Measurements from ENCODE around the gene LUZP1.

Gene LUZP1

DNA sequence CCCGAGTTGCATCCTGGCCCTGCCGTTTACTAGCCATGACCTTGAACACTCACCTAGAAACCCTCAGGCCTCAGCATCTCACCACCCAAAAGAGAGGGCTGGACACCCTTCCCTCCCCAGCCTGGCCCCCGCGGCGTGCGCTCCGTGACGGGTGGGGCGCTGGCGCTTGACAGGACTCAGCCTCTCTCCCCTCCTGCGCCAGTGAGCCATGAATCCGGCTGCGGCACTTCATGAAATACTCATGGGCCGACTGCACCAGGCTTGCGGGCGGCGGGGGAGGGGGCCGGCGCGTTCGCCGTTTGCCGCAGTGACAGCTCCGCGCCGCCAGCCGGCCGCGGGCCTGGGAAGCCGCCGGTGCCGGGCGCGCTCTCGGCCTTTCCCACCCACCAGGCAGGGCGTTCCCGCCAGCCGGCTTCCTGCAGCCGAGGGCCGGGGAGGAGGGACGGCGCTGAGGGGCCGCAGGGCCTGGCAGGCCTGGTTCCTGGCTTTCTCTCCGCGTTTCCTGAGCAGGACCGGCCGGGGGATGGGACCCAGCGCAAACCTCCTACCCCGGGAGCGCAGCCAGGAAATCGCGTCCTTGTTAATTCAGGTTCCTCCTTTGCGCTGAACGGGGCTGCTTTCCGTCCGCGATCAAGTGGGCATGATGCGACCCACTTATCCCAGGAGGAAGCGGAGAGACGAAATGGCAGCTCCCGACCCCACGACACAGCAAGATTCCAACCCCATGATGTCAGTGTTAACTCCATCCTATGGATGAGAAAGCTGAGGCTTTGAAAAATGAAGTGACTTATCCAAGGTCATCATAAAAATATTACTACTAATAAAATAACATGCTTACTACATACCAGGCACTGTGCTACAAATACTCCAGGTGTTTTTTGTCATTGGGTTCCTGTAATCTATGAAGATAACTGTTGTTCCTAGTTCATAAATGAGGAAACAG lies 9.1 kb upstream of the LUZP1 start:
- peak; percentile 80 for DNase-seq (ENCODE audit: low read depth)
- TF ChIP-seq, protein P1, sequence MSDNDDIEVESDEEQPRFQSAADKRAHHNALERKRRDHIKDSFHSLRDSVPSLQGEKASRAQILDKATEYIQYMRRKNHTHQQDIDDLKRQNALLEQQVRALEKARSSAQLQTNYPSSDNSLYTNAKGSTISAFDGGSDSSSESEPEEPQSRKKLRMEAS (IDR thresholded peaks at IDR 0.05; ENCODE audit: low read depth, low read length): 0 out of 2 replicates have a peak, but pooled peaks have one; percentile 8
- TF ChIP-seq, protein P2, sequence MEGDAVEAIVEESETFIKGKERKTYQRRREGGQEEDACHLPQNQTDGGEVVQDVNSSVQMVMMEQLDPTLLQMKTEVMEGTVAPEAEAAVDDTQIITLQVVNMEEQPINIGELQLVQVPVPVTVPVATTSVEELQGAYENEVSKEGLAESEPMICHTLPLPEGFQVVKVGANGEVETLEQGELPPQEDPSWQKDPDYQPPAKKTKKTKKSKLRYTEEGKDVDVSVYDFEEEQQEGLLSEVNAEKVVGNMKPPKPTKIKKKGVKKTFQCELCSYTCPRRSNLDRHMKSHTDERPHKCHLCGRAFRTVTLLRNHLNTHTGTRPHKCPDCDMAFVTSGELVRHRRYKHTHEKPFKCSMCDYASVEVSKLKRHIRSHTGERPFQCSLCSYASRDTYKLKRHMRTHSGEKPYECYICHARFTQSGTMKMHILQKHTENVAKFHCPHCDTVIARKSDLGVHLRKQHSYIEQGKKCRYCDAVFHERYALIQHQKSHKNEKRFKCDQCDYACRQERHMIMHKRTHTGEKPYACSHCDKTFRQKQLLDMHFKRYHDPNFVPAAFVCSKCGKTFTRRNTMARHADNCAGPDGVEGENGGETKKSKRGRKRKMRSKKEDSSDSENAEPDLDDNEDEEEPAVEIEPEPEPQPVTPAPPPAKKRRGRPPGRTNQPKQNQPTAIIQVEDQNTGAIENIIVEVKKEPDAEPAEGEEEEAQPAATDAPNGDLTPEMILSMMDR (IDR thresholded peaks at IDR 0.05; ENCODE audit: low read depth, low read length): no peak
- H3K4me3 ChIP-seq (ENCODE audit: low read depth, low read length): peak overlapping the region; percentile 38

DNA sequence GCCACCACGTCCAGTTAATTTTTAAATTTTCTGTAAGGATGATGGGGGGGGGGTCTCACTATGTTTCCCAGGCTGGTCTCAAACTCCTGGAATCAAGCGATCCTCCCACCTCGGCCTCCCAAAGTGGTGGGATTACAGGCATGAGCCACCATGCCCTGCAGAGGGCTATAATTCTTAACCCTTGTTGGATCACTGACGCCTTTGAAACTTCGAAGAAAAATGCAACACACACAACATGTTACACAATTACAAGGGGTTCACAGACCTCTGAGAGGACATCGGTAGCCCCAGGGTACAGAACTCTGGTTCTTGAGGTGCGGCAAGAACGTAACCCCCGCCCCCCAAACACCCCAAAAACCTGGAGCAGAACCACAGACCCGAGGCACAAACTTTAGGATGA lies 8.4 kb upstream of the LUZP1 start:
- no peak for TF ChIP-seq POLR2A (IDR thresholded peaks at IDR 0.05; ENCODE audit: extremely low read depth, insufficient read length)
- peak overlapping the region; percentile 38 for H3K4me3 ChIP-seq (ENCODE audit: low read depth, low read length)
- no peak for DNase-seq (ENCODE audit: low read depth)

DNA sequence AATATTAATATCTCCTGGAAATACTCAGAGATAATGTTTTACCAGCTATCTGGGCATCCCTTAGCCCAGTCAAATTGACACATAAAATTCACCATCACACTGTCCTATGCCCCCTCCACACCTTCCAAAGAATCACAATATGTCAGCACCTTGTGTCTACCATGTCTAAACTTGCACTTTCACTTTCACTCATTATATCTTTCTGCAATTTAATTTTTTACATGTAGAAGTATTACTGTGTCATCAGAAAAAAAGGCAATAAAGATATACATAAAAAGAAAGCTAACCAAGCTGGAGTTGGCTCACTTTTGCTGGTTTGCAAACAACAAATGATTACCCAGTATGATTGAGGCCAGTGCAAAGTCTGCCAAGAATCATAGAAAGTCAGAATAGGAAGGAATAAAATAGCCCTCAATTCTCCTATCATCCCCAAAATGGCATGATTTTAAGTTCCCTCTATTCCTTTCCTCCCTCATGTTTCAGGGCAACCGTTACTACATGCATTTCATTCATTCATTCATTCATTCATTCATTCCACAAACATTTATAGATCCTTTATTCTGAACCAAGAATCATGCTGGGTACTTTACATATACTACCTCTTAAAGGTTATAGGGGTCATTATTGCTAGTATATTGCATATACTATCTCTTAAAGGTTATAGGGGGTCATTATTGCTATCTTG lies 5.9 kb upstream of the LUZP1 start:
- no peak for DNase-seq (ENCODE audit: low read depth)
- no peak overlapping the region for H3K4me3 ChIP-seq (ENCODE audit: low read depth, low read length)
- TF ChIP-seq, protein P1 (IDR thresholded peaks at IDR 0.05; ENCODE audit: low read depth, low read length): no peak
- TF ChIP-seq, protein P2 (IDR thresholded peaks at IDR 0.05; ENCODE audit: low read depth, low read length): no peak
- no peak for TF ChIP-seq MYC (IDR thresholded peaks at IDR 0.05; ENCODE audit: low read depth, low read length)
- no peak for TF ChIP-seq POLR2A (IDR thresholded peaks at IDR 0.05; ENCODE audit: extremely low read depth, insufficient read length)

DNA sequence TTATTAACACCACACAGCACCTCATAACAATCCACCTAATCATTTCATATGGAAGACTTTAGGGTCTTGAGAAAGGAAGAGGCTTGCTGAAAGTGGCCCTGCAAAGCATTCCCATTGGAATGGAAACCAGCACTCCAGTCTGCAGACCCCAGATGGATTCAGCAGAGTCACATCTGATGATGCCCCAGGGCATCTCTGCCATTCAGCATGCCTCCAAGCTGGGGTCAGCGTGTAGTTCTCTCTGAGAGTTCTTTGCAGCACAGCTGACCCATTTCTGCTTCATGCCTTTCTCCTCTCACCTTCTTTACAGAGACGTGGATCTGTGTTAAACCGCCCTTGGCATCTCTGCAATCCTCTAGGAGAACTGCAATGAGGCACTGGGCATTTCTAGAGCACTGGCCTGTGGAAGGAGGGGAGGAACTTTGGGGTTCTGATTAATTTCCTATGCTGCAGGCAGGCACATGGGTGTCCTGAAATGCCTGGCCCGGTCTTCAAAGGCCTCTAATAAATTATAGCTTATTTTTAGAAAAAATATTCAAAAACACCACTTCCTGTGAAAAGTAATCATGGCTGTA lies 2.6 kb upstream of the LUZP1 start:
- DNase-seq (ENCODE audit: low read depth): no peak
- no peak overlapping the region for H3K4me3 ChIP-seq (ENCODE audit: low read depth, low read length)
- TF ChIP-seq MYC (IDR thresholded peaks at IDR 0.05; ENCODE audit: low read depth, low read length) (no peak), POLR2A (IDR thresholded peaks at IDR 0.05; ENCODE audit: extremely low read depth, insufficient read length) (no peak)
- TF ChIP-seq, protein P2 (IDR thresholded peaks at IDR 0.05; ENCODE audit: low read depth, low read length): no peak
- TF ChIP-seq, protein P1 (IDR thresholded peaks at IDR 0.05; ENCODE audit: low read depth, low read length): no peak

DNA sequence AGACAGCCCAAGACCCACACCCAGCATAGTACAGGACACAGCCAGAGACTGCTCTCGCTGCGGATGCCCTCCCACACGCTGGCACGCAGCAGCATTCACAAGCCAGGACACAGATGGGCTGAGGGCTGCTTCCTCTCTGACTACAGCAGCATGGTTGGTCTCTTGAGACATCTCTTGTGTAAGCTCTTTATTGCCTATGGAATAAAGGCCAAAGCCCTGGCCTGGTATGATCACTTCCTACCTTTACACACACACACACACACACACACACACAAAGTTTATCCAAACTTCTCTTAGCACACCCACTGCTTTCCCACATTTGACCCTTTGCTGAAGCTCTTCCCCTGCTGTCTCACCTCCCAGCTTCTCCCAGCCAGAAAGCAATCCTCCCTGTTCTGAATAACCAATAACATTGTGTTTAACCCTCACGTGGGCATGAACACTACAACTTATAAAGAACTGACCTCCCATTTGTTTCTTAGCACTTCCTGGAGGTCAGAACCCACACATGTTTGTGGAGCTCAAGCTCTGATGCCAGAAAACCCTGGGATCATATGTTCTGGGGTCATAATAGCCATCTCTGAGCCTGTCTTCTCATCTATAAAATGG lies 1.2 kb upstream of the LUZP1 start:
- TF ChIP-seq MYC (IDR thresholded peaks at IDR 0.05; ENCODE audit: low read depth, low read length) (peak; percentile 96), POLR2A (IDR thresholded peaks at IDR 0.05; ENCODE audit: extremely low read depth, insufficient read length) (no peak)
- TF ChIP-seq, protein P1 (IDR thresholded peaks at IDR 0.05; ENCODE audit: low read depth, low read length): peak; percentile 88
- DNase-seq (ENCODE audit: low read depth): peak; percentile 98
- H3K4me3 ChIP-seq (ENCODE audit: low read depth, low read length): peak overlapping the region; percentile 75

DNA sequence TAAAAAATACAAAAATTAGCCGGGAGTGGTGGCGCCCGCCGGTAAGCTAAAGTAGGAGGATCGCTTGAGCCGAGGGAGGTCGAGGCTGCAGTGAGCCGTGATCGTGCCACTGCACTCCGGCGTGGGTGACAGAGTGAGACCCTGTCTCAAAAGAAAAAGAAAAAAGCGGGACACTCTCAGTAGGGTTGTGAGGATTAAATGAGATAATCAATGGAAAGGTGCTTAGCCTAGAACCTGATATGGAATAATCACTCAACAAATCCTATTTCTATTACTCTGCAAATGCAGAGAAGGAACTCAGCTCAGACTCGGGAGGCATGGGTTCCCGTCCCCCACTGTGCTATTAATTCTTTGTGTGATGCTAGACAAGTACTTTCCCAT lies 529 bp upstream of the LUZP1 start:
- TF ChIP-seq, protein P1 (IDR thresholded peaks at IDR 0.05; ENCODE audit: low read depth, low read length): no peak
- no peak for TF ChIP-seq POLR2A (IDR thresholded peaks at IDR 0.05; ENCODE audit: extremely low read depth, insufficient read length)
- no peak for TF ChIP-seq MYC (IDR thresholded peaks at IDR 0.05; ENCODE audit: low read depth, low read length)
- TF ChIP-seq, protein P2 (IDR thresholded peaks at IDR 0.05; ENCODE audit: low read depth, low read length): no peak
- peak overlapping the region; percentile 75 for H3K4me3 ChIP-seq (ENCODE audit: low read depth, low read length)
- no peak for DNase-seq (ENCODE audit: low read depth)

All from NB4 (cell line).